HG02588 (cell line): Measurements from ENCODE around the gene C17orf50.

Source experiments
- ATAC-seq: cut with Tn5 transposase; IDR thresholded peaks from one replicate; pipeline ENCODE4 v1.9.1; 2021; ENCODE audit warnings: mild to moderate bottlenecking, moderate library complexity; ENCODE audit not compliant: unreplicated experiment

The C17orf50 gene

GRCh38 chr17:35733366-35733765, 27.3 kb upstream of the C17orf50 start:
- no peak for ATAC-seq

GRCh38 chr17:35734396-35734795, 26.3 kb upstream of the C17orf50 start:
- ATAC-seq, result no peak

- ATAC-seq, result no peak
These were observed 25.5 kb upstream of the C17orf50 start for GRCh38 chr17:35735036-35735805.

GRCh38 chr17:35736236-35736635, 24.5 kb upstream of the C17orf50 start:
- ATAC-seq, result no peak

- ATAC-seq, result no peak
These were observed 22.1 kb upstream of the C17orf50 start for GRCh38 chr17:35738519-35739133.

GRCh38 chr17:35740216-35740615, 20.5 kb upstream of the C17orf50 start:
- ATAC-seq, result no peak

- no peak for ATAC-seq
These were observed 19.4 kb upstream of the C17orf50 start for GRCh38 chr17:35740997-35741931.

- ATAC-seq, result no peak
These were observed 18.2 kb upstream of the C17orf50 start for GRCh38 chr17:35742496-35742895.

- no peak for ATAC-seq
These were observed 17.7 kb upstream of the C17orf50 start for GRCh38 chr17:35742896-35743477.

GRCh38 chr17:35743626-35744328, 16.9 kb upstream of the C17orf50 start:
- ATAC-seq, result no peak

GRCh38 chr17:35744830-35745229, 15.9 kb upstream of the C17orf50 start:
- ATAC-seq, result no peak

- no peak for ATAC-seq
These were observed 15.4 kb upstream of the C17orf50 start for GRCh38 chr17:35745246-35745645.

- ATAC-seq, result no peak
These were observed 14.9 kb upstream of the C17orf50 start for GRCh38 chr17:35745749-35746320.

- ATAC-seq, result no peak
These were observed 13.1 kb upstream of the C17orf50 start for GRCh38 chr17:35747540-35748017.

GRCh38 chr17:35748341-35748841, 12.3 kb upstream of the C17orf50 start:
- no peak for ATAC-seq

GRCh38 chr17:35748979-35749378, 11.7 kb upstream of the C17orf50 start:
- ATAC-seq, result no peak

- no peak for ATAC-seq
These were observed 10.9 kb upstream of the C17orf50 start for GRCh38 chr17:35749560-35750412.

- no peak for ATAC-seq
These were observed 9.9 kb upstream of the C17orf50 start for GRCh38 chr17:35750526-35751395.
